ENCODE data around the gene CEP104. TPM values are rescaled to one million over a fixed set of nuclear protein-coding genes. Genes with fewer than 3 reads are reported as not detected.
A peak's percentile ranks its signal among the peaks of the same experiment; 100 is the strongest.

The CEP104 gene
- total RNA-seq, 1 experiment from 2014 or later, result 34.5 TPM

DNA sequence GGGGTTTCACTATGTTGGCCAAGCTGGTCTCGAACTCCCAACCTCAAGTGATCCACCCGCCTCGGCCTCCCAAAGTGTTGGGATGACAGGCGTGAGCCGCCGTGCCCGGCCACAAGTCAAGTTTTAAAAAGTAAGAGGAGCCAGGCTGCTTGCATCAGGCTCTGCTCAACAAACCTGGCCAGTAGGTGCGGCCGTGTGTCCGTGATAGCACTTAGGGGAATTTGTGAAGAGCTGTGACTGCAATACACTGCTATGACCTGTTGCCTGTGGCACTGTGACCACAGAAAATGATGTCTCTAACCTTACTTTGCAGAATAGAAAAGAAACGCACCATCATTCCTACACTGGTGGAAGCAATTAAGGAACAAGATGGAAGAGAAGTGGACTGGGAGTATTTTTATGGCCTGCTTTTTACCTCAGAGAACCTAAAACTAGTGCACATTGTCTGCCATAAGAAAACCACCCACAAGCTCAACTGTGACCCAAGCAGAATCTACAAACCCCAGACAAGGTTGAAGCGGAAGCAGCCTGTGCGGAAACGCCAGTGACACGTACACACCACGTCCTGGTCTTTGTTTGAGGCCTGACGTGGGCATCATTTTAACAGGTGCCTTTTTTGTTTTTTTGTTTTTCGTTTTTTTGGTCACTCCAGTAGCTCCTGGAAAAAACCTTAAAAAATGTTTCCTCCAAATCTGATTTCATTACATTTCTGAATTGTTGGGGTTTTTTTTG is 26.3 kb upstream of the CEP104 start:
- Histone ChIP-seq H3K27me3 (ENCODE audit: insufficient read depth, low read length) (no peaks in the 10 kb centered on the region), H3K27ac (ENCODE audit: insufficient read length, low read depth, low read length) (no peak overlapping the region), H2BK15ac (ENCODE audit: low read depth, low read length) (no peak overlapping the region), H3K4ac (ENCODE audit: low read depth, low read length) (no peak overlapping the region), H3K79me1 (ENCODE audit: insufficient read depth, low read depth, low read length, poor library complexity, severe bottlenecking) (no peaks in the 10 kb centered on the region), H2BK12ac (ENCODE audit: insufficient read length, low read depth, low read length) (no peak overlapping the region), H3K14ac (ENCODE audit: insufficient read depth, low read length) (no peak overlapping the region), H3K4me1 (ENCODE audit: insufficient read depth, low read length) (no peaks in the 10 kb centered on the region), H3K9ac (ENCODE audit: extremely low read depth, insufficient read length, low read length) (no peak overlapping the region), H3T11ph (ENCODE audit: low read length) (no peak overlapping the region), H2AFZ (ENCODE audit: low read length) (no peak overlapping the region), H3K9me3 (ENCODE audit: control insufficient read depth, low read depth, low read length) (peaks cover 6% of the 10 kb centered on the region), H4K91ac (ENCODE audit: insufficient read length, low read depth, low read length) (no peak overlapping the region), H2BK20ac (ENCODE audit: low read depth, low read length, poor library complexity, severe bottlenecking) (no peak overlapping the region), H4K5ac (ENCODE audit: insufficient read length, low read depth, low read length) (no peak overlapping the region), H3K56ac (ENCODE audit: insufficient read length, low read depth, low read length) (no peak overlapping the region), H3K79me2 (ENCODE audit: insufficient read depth, low read length) (no peaks in the 10 kb centered on the region), H2AK5ac (ENCODE audit: insufficient read length, low read length) (no peak overlapping the region), H4K8ac (replicated peaks; ENCODE audit: insufficient read length, low read depth, low read length) (no peak overlapping the region), H4K20me1 (ENCODE audit: control insufficient read depth, insufficient read depth, insufficient read length) (no peaks in the 10 kb centered on the region), H2BK120ac (ENCODE audit: low read depth, low read length, poor library complexity, severe bottlenecking) (no peak overlapping the region), H3K23me2 (ENCODE audit: insufficient read length, low read depth, low read length, poor library complexity, severe bottlenecking) (no peaks in the 10 kb centered on the region), H2BK5ac (ENCODE audit: insufficient read length, low read length) (no peak overlapping the region), H3K23ac (ENCODE audit: insufficient read length, low read depth, low read length) (no peak overlapping the region), H3K18ac (ENCODE audit: insufficient read length, low read depth, low read length) (no peak overlapping the region), H3K4me2 (ENCODE audit: insufficient read depth, insufficient read length, low read length) (no peak overlapping the region)
- no peak for TF ChIP-seq CTCF (conservative IDR thresholded peaks at IDR 0.05)
- peaks cover 15 to 46% (median 25%) of the 10 kb centered on the region in 3 experiments for H3K36me3 Mint-ChIP-seq (ENCODE audit: insufficient read depth in 1 of 3, low read depth in 3 of 3)
- no peaks in the 10 kb centered on the region for H3K27me3 Mint-ChIP-seq (ENCODE audit: low read depth)
- H3K27ac Mint-ChIP-seq, result peak overlapping the region in 1 of 3 experiments; percentile 51; a peak in 1 of 7 replicates
- DNase-seq, result no peak
- peaks cover 13 to 14% of the 10 kb centered on the region in 2 experiments; a peak in 4 of 5 replicates for H3K9me3 Mint-ChIP-seq
- H3K4me3 Mint-ChIP-seq, result no peak overlapping the region
- no peaks in the 10 kb centered on the region for H3K4me1 Mint-ChIP-seq
- WGBS (ENCODE audit: extremely low coverage, insufficient read length, low lambda C conversion rate), result no CpG with 5 or more reads among the region's 18 CpGs

Measured in H9 (cell line).